HG03457 (cell line): ENCODE results near the gene IGSF23.

Source experiments
- ATAC-seq: cut with Tn5 transposase; IDR thresholded peaks from one replicate; pipeline ENCODE4 v1.9.1; 2021; ENCODE audit warnings: moderate number of reproducible peaks; ENCODE audit not compliant: unreplicated experiment

The IGSF23 gene

GRCh38 chr19:44640518-44640917, 27.2 kb downstream of the IGSF23 start:
- ATAC-seq = no peak

GRCh38 chr19:44641501-44642265, 28.3 kb downstream of the IGSF23 start:
- ATAC-seq = no peak

- no peak for ATAC-seq
These were observed 29.0 kb downstream of the IGSF23 start for GRCh38 chr19:44642377-44642776.

GRCh38 chr19:44643605-44644401, 30.4 kb downstream of the IGSF23 start, which contains the start of gene PVR:
TSS of gene PVR (plus strand) at chr19:44643910. CDS start at chr19:44644097, 187 bp downstream.
- ATAC-seq = no peak

- no peak for ATAC-seq
These were observed 31.1 kb downstream of the IGSF23 start for GRCh38 chr19:44644402-44645016.

GRCh38 chr19:44645407-44646048, 32.2 kb downstream of the IGSF23 start:
- ATAC-seq = no peak

GRCh38 chr19:44646049-44646416, 32.7 kb downstream of the IGSF23 start:
- ATAC-seq = no peak

GRCh38 chr19:44647144-44647543, 33.8 kb downstream of the IGSF23 start:
- no peak for ATAC-seq

GRCh38 chr19:44648631-44649251, 35.4 kb downstream of the IGSF23 start:
- no peak for ATAC-seq

GRCh38 chr19:44649578-44650145, 36.3 kb downstream of the IGSF23 start:
- no peak for ATAC-seq

- ATAC-seq = no peak
These were observed 40.0 kb downstream of the IGSF23 start for GRCh38 chr19:44653343-44653742.

- ATAC-seq = peak; percentile 59
These were observed 40.8 kb downstream of the IGSF23 start for GRCh38 chr19:44653977-44654774.

GRCh38 chr19:44657211-44657921, 44.0 kb downstream of the IGSF23 start:
- no peak for ATAC-seq

- no peak for ATAC-seq
These were observed 44.8 kb downstream of the IGSF23 start for GRCh38 chr19:44658069-44658733.

- ATAC-seq = no peak
These were observed 46.7 kb downstream of the IGSF23 start for GRCh38 chr19:44660081-44660480.

GRCh38 chr19:44661205-44661604, 47.8 kb downstream of the IGSF23 start:
- no peak for ATAC-seq

GRCh38 chr19:44661904-44662303, 48.5 kb downstream of the IGSF23 start:
- ATAC-seq = no peak

GRCh38 chr19:44662691-44663385, 49.5 kb downstream of the IGSF23 start:
- ATAC-seq = no peak
